Measurements from ENCODE around the gene SFRP4. TPM values are rescaled to one million over a fixed set of nuclear protein-coding genes. Genes with fewer than 3 reads are reported as not detected.

Gene SFRP4
- total and polyA plus RNA-seq, 2 of the 8 experiments (the other 6 are each of a cell fraction or from before 2014, with no cell fraction given), result 0.03 TPM; not detected in 1

- TF ChIP-seq KDM4A (IDR thresholded peaks at IDR 0.05; ENCODE audit: low read depth, low read length, severe bottlenecking) (peak; percentile 78), ASH2L (IDR thresholded peaks at IDR 0.05; ENCODE audit: low read length) (peak; percentile 76), BACH1 (IDR thresholded peaks at IDR 0.05; ENCODE audit: low read length) (peak; percentile 77; the same call in 1 of the 2 replicates), CBX8 (IDR thresholded peaks at IDR 0.05; ENCODE audit: borderline replicate concordance, low read depth, low read length) (no peak), PHF8 (conservative IDR thresholded peaks at IDR 0.05; ENCODE audit: low read depth, low read length) (0 out of 2 replicates have a peak, but pooled peaks have one; percentile 57), RAD21 (IDR thresholded peaks at IDR 0.05 in 1 of 2, conservative IDR thresholded peaks at IDR 0.05 in 1 of 2; ENCODE audit: low read depth in 2 of 2, low read length in 2 of 2) (0 out of 4 replicates have a peak, but pooled peaks of 1 of the 2 experiments have one; percentile 7), TAF1 (IDR thresholded peaks at IDR 0.05; ENCODE audit: low read depth, low read length) (peak; percentile 60; the same call in 1 of the 2 replicates), JUND (IDR thresholded peaks at IDR 0.05; ENCODE audit: low read length) (no peak), GTF2F1 (IDR thresholded peaks at IDR 0.05; ENCODE audit: borderline replicate concordance, low read depth, low read length) (no peak), SUZ12 (IDR thresholded peaks at IDR 0.05; ENCODE audit: low read length) (0 out of 2 replicates have a peak, but pooled peaks have one; percentile 12), POLR2AphosphoS5 (IDR thresholded peaks at IDR 0.05; ENCODE audit: low read depth, low read length) (peak; percentile 12; the same call in 1 of the 2 replicates), POLR2A (IDR thresholded peaks at IDR 0.05; ENCODE audit: control extremely low read depth in 1 of 2, low read depth in 2 of 2, low read length in 2 of 2) (0 out of 3 replicates have a peak, but pooled peaks of 1 of the 2 experiments have one; percentile 34), CHD1 (IDR thresholded peaks at IDR 0.05; ENCODE audit: low read depth, low read length) (no peak), E2F6 (IDR thresholded peaks at IDR 0.05) (peak; percentile 68), SP1 (IDR thresholded peaks at IDR 0.05; ENCODE audit: low read depth, low read length) (no peak), USF2 (IDR thresholded peaks at IDR 0.05; ENCODE audit: low read length) (no peak), ZNF274 (IDR thresholded peaks at IDR 0.05; ENCODE audit: borderline replicate concordance, extremely low read depth, low read length) (no peak), SP4 (IDR thresholded peaks at IDR 0.05; ENCODE audit: low read length) (no peak)
- TF ChIP-seq, protein P1, sequence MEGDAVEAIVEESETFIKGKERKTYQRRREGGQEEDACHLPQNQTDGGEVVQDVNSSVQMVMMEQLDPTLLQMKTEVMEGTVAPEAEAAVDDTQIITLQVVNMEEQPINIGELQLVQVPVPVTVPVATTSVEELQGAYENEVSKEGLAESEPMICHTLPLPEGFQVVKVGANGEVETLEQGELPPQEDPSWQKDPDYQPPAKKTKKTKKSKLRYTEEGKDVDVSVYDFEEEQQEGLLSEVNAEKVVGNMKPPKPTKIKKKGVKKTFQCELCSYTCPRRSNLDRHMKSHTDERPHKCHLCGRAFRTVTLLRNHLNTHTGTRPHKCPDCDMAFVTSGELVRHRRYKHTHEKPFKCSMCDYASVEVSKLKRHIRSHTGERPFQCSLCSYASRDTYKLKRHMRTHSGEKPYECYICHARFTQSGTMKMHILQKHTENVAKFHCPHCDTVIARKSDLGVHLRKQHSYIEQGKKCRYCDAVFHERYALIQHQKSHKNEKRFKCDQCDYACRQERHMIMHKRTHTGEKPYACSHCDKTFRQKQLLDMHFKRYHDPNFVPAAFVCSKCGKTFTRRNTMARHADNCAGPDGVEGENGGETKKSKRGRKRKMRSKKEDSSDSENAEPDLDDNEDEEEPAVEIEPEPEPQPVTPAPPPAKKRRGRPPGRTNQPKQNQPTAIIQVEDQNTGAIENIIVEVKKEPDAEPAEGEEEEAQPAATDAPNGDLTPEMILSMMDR (IDR thresholded peaks at IDR 0.05; ENCODE audit: control extremely low read depth in 1 of 3, insufficient read depth in 1 of 3, low read depth in 1 of 3, low read length in 3 of 3), result peak in 1 of 3 experiments; percentile 9; a peak in 1 of 4 replicates
These were observed 4.5 kb upstream of the SFRP4 start (continued) for GRCh38 chr7:37920849-37921805.

All from H1 (cell line).